Suprapubic skin (tissue), 3 donors: ENCODE measurements around the gene C1orf216.

Source experiments
- CTCF ChIP-seq, 2 donors: fragments of 200-600 bp in 1 of 2; fragments of 450-650 bp in 1 of 2; sonication (generic) in 1 of 2; IDR thresholded peaks; one replicate each; pipeline ENCODE4 v1.5.1; 2016 to 2019; ENCODE audit warnings: antibody characterized with exemption in 2 of 2, mild to moderate bottlenecking in 1 of 2, moderate library complexity in 1 of 2
- POLR2A ChIP-seq, 2 donors: fragments of 450-650 bp; IDR thresholded peaks; one replicate each; pipeline ENCODE4 v1.6.1; 2017; ENCODE audit warnings: antibody characterized with exemption in 2 of 2, mild to moderate bottlenecking in 2 of 2, moderate library complexity in 2 of 2

GRCh38 chr1:35672116-35672515 is 46.6 kb downstream of the C1orf216 start:
- TF ChIP-seq CTCF (IDR thresholded peaks at IDR 0.05) (no peak), POLR2A (IDR thresholded peaks at IDR 0.05) (no peak)
